PFSK-1 (cell line): Measurements from ENCODE around the gene BCOR.

Experiments used
- FOXP2 ChIP-seq: optimal IDR thresholded peaks from 2 replicates; pipeline ENCODE3; 2011; ENCODE audit warnings: borderline replicate concordance, control low read depth, inconsistent platforms; ENCODE audit not compliant: insufficient read depth; ENCODE audit errors: extremely low read length, extremely low read depth
- POLR2AphosphoS5 ChIP-seq: IDR thresholded peaks from 2 replicates; pipeline ENCODE4 v1.6.1; 2012; ENCODE audit warnings: low read depth, mild to moderate bottlenecking, control low read depth, low read length, moderate library complexity
- REST ChIP-seq, 2 experiments: IDR thresholded peaks; 2 replicates each; pipeline versions ENCODE4 v1.6.1 to v1.8.0; 2011 to 2012; ENCODE audit warnings: low read depth in 2 of 2, low read length in 2 of 2, control low read depth in 1 of 2, inconsistent platforms in 1 of 2, mild to moderate bottlenecking in 1 of 2, moderate library complexity in 1 of 2; ENCODE audit not compliant: insufficient read depth in 1 of 2
- SIN3A ChIP-seq: IDR thresholded peaks from 2 replicates; pipeline ENCODE4 v1.6.1; 2012; ENCODE audit warnings: mild to moderate bottlenecking, low read length, moderate library complexity, borderline replicate concordance; ENCODE audit not compliant: insufficient read depth
- TAF1 ChIP-seq: IDR thresholded peaks from 2 replicates; pipeline ENCODE4 v1.6.1; 2012; ENCODE audit warnings: low read length, control low read depth, borderline replicate concordance; ENCODE audit not compliant: insufficient read depth

Gene BCOR

DNA sequence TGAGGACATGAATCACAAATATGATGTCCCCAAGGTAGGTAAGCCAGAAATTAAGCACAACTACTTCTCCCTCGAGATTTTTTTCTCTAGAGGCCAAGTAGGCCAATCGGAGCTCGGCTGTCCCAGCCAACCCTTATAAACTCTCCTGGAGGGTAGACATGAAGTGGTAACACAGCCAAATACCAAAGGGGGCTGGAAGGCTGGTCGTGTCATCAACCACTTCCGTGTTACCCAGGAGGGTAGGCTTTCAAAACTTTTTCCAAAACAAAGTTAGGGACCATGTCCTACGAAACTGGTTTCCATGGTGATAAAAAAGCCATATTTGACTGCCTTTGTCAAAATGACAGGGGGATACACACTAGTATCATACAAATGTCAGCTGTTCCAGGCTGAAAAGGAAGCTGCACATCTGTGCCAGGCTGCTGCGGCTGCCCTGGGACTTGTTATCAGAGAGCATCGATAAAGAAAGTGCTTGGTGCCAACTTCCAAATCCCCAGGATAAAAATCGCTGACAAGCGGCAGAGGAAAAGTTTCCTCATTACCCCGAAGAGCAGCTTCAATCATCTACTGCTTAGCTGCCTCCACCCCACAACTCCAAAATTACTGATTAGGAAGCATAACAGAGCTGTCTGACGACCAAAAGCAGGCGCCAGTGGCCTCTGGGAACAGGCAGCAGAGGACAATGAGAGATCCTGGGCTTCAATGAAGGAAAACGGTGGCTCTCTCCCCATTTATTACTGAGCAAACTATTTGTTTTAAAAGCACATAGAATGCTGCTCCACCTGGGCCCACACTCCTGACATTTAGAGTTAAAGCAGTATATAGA lies 20.8 kb downstream of the BCOR start:
- no peak for TF ChIP-seq REST (IDR thresholded peaks at IDR 0.05; ENCODE audit: insufficient read depth in 1 of 2, low read depth in 2 of 2, low read length in 2 of 2)
- TF ChIP-seq SIN3A, result no peak
- TF ChIP-seq TAF1, result no peak
- TF ChIP-seq POLR2AphosphoS5, result no peak
- no peak for TF ChIP-seq FOXP2

DNA sequence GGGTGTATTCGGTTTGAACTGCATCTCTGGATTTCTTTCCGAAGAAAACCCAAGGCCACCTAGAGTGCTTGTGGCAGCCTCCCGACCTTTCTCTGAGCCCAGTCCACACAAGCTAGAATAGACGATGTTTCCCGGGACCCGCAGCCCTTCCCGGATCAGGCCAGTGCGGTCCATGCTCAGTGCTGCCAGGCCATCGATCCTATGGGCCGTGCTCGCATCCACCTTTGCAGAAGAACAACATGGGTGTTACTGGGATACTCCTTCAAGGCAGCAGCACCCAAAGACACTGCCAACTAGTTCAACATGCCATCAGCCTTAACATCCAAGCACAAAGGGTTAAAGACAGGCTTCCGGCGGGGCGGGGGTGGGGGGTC lies 22.8 kb downstream of the BCOR start:
- TF ChIP-seq SIN3A, result no peak

DNA sequence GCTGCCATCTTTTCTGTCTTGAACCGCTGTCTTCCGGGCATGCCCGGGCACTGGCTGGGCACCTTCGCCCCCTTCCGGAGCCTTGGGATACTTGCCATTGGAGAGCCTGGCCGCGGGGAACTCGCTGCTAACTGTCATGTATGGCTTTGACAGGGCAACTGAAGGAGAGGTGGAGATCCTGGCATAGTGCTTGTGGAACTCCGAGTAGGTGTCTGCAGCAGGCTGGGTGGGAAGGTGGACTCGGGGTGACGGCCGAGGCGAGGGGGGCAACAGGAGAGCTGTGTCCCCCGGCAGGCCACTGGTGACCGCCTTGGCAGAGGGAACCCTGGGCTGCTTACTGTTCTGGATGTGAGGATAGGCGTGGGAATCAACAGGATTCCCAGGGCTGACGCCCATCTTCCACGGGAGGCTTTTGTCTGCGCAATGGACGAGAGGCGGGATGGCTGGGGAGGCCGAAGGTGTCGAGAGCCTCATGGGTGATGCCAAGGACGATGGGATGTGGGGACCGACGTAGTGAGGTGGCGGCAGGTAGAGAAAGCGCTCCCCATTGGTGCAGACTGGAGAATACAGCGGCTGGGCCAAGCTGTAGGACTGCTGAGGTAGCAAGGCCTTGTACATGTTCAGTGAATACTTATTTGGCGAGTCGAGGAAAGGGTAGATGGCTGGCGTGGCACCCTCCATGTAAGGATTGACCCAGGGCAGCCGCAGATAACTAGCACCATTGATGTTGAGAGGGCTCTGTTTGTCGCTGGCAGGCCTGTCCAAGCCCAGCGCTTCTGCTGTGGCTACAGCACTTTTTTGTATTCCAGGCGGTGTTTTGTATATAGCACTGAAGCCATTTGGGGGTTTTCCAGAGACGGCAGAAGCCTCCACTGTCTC lies 23.4 kb downstream of the BCOR start:
- no peak for TF ChIP-seq FOXP2
- no peak for TF ChIP-seq REST (IDR thresholded peaks at IDR 0.05; ENCODE audit: insufficient read depth in 1 of 2, low read depth in 2 of 2, low read length in 2 of 2)
- TF ChIP-seq POLR2AphosphoS5, result no peak
- no peak for TF ChIP-seq TAF1
- no peak for TF ChIP-seq SIN3A

- TF ChIP-seq REST (IDR thresholded peaks at IDR 0.05; ENCODE audit: insufficient read depth in 1 of 2, low read depth in 2 of 2, low read length in 2 of 2) (no peak), POLR2AphosphoS5 (no peak), FOXP2 (no peak), SIN3A (no peak), TAF1 (no peak)
These were observed 24.2 kb downstream of the BCOR start for GRCh38 chrX:40073439-40074054.

DNA sequence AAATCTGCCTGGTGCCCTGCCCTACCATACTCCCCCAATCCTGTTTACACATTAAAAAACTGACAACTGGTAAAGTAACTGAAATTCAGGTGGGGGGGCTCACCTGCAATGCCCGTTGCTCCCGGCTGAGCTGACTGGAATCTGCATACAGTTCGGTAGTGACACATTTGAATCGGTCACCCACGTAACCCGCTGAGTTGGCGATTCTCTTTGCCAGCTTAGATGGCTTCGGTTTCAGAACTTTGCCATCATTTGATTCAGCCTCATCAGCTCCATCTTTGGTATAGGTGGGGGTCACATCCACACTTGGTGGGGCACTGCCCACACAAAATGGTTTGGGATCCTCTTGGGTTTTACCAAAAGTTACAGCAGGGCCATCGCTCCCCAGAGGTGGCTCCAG lies 25.5 kb downstream of the BCOR start:
- TF ChIP-seq SIN3A, result no peak
- TF ChIP-seq TAF1, result no peak
- no peak for TF ChIP-seq FOXP2
- no peak for TF ChIP-seq REST (IDR thresholded peaks at IDR 0.05; ENCODE audit: insufficient read depth in 1 of 2, low read depth in 2 of 2, low read length in 2 of 2)
- no peak for TF ChIP-seq POLR2AphosphoS5
